IPS-15b (cell line): Measurements from ENCODE around the gene NFAT5.
"Not testable (repeated sequence)": the region's sequence is repeated elsewhere in the genome, so short reads cannot be mapped to it uniquely, and the experiment has no call there.

Experiments
- H3K27me3 ChIP-seq: one replicate; pipeline ENCODE4 v1.6.1; 2013; ENCODE audit warnings: low read length; ENCODE audit not compliant: control insufficient read depth, insufficient read depth
- H3K36me3 ChIP-seq: one replicate; pipeline ENCODE4 v1.6.1; 2013; ENCODE audit warnings: low read length; ENCODE audit not compliant: control insufficient read depth, insufficient read depth
- H3K4me1 ChIP-seq: one replicate; pipeline ENCODE4 v1.6.1; 2013; ENCODE audit warnings: mild to moderate bottlenecking, low read length; ENCODE audit not compliant: control insufficient read depth, insufficient read depth
- H3K4me3 ChIP-seq: one replicate; pipeline ENCODE4 v1.5.1; 2013; ENCODE audit warnings: low read depth, low read length
- H3K9ac ChIP-seq: one replicate; pipeline ENCODE4 v1.6.1; 2013; ENCODE audit warnings: low read depth, mild to moderate bottlenecking, low read length
- H3K9me3 ChIP-seq: one replicate; pipeline ENCODE4 v1.6.1; 2013; ENCODE audit warnings: mild to moderate bottlenecking, low read length; ENCODE audit not compliant: control insufficient read depth, insufficient read depth

NFAT5 gene

DNA sequence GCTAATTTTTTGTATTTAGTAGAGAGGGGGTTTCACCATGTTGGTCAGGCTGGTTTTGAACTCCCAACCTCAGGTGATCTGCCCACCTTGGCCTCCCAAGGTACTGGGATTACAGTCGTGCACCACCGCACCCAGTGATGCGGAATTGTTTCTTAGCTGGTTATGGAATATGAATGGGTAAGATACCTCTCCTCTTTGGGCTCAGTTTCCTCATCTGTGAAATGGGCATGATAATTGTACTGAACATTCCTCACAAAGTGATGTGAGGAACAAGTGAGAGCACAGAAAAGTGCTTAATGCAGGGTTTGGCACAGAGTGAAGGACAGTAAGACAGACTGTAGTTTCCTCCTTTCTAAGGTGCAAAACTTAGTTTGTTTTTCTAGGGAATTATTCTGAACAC is 31.0 kb upstream of the NFAT5 start:
- Histone ChIP-seq H3K9me3 (no peaks in the 10 kb centered on the region), H3K9ac (no peak overlapping the region), H3K36me3 (no peaks in the 10 kb centered on the region), H3K4me1 (peaks cover 8% of the 10 kb centered on the region), H3K27me3 (no peaks in the 10 kb centered on the region), H3K4me3 (no peak overlapping the region)

DNA sequence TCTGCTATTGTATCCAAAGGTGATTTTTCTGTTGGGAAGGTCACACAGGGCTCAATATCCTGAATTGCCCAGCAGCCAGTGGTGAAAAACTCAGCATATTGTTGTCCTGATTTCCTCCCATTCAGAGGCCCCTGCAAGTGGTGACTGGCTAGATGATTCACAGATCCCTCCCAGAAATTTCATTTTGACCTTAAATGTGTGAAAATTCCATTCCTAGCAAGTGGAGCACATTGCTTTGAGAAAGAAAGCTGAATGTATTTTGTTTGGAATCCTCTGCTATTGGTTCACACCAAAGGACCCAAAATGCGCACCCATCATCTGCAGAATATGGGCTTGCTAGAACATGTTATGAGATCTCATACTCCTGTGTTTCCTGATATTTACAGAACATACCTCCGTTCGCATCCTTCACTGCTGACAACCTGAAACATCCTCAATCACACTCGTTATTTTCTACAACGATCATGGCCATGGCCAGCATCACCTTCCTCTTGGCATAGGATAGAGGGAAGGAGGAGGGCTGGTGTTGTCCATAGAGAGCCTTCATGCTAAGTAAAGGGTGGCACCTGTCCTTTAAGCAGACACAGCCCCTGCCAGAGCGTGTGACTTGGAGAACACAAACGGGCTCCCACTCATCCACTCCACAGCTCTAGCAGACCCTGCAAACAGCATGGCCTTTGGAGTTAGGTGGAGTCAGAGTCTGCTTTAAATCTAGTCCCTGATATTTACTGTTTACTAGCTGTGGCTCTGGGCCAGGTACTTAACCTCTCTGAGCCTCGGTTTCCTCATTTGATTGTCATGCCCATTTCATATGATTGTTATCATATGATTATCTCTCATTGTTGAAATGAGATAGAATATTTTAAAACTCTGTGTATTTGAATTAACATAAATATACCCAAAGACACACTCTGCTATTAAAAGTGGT is 30.4 kb upstream of the NFAT5 start:
- H3K4me1 ChIP-seq: peaks cover 5% of the 10 kb centered on the region

DNA sequence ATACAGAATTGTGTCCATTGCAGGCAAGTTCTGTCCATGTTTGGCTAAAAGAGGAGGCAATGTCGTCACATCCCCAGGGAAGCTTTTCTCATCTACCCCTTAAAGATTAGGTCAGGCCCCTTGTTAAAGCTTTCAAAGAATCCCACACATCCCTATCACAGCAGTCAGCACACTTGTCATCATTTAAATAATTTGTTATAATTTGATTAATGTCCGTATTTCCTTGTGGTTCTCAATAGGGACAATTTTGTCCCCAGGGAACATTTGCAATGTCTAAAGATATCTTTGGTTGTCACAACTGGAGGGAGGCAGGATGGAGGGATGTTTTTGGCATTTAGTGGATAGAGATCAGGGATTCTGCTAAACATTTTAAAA is 28.1 kb upstream of the NFAT5 start:
- Histone ChIP-seq H3K9me3 (no peaks in the 10 kb centered on the region), H3K4me1 (peaks cover 2% of the 10 kb centered on the region), H3K4me3 (no peak overlapping the region), H3K9ac (no peak overlapping the region), H3K36me3 (no peaks in the 10 kb centered on the region), H3K27me3 (no peaks in the 10 kb centered on the region)

More for the DNA sequence above, 30.4 kb upstream of the NFAT5 start:
- Histone ChIP-seq H3K9ac (no peak overlapping the region), H3K9me3 (no peaks in the 10 kb centered on the region), H3K27me3 (no peaks in the 10 kb centered on the region), H3K36me3 (no peaks in the 10 kb centered on the region), H3K4me3 (no peak overlapping the region)

DNA sequence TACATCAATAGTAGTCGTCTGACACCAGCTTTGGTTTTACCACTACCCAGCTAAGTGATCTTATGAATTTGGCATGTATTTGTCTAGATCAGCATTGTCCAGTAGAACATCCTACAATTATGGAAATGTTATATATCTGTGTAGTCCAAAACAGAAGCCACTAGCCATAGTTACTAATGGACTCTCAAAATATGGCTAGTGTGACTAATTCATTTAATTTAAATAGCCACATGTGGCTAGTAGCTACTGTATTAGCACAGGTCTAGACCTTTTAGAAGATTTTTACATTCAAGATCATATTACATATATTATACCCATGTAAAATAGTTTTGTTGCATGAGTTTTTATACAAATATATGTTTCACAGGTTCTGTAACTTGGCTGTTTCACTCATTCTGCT is 27.0 kb upstream of the NFAT5 start:
- H3K9me3 ChIP-seq: no peaks in the 10 kb centered on the region
- no peaks in the 10 kb centered on the region for H3K36me3 ChIP-seq
- no peak overlapping the region for H3K4me3 ChIP-seq
- no peaks in the 10 kb centered on the region for H3K27me3 ChIP-seq
- H3K9ac ChIP-seq: no peak overlapping the region
- no peaks in the 10 kb centered on the region for H3K4me1 ChIP-seq

GRCh38 chr16:69542974-69543373 is 22.8 kb upstream of the NFAT5 start:
- Histone ChIP-seq H3K9ac (no peak overlapping the region), H3K27me3 (no peaks in the 10 kb centered on the region), H3K4me3 (no peak overlapping the region), H3K9me3 (no peaks in the 10 kb centered on the region), H3K36me3 (no peaks in the 10 kb centered on the region), H3K4me1 (no peaks in the 10 kb centered on the region)

DNA sequence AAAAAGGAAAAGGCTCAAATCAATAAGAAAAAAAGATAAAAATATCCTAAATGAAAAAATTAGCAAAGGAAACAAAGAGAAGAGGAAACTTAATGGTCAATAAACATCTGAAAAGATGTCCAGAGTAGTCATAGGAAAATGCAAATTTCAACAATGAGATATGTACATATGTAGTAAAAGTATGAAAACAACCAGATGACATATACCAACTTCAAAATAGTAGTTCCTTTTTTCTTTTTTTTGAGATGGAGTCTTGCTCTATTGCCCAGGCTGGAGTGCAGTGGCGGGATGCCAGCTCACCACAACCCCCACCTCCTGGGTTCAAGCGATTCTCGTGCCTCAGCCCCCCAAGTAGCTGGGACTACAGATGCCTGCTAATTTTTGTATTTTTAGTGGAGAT is 21.7 kb upstream of the NFAT5 start:
- H3K4me3 ChIP-seq: no peak overlapping the region
- no peaks in the 10 kb centered on the region for H3K27me3 ChIP-seq
- no peaks in the 10 kb centered on the region for H3K36me3 ChIP-seq
- no peaks in the 10 kb centered on the region for H3K9me3 ChIP-seq
- no peaks in the 10 kb centered on the region for H3K4me1 ChIP-seq
- no peak overlapping the region for H3K9ac ChIP-seq

DNA sequence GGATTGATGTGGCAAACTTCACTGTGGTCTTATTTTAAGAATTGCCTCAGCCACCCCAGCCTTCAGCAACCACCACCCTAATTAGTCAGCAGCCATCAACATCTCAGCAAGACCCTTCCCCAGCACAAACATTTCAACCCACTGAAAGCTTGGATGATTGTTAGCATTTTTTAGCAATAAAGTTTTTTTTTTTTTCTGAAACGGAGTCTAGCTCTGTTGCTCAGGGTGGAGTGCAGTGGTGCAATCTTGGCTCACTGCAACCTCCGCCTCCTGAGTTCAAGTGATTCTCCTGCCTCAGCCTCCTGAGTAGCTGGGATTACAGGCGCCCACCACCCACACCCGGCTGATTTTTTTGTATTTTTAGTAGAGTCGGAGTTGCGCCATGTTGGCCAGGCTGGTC is 19.1 kb upstream of the NFAT5 start:
- H3K9me3 ChIP-seq, H3K9ac ChIP-seq, H3K4me1 ChIP-seq, H3K36me3 ChIP-seq, H3K4me3 ChIP-seq, H3K27me3 ChIP-seq: not testable (repeated sequence)

- Histone ChIP-seq H3K9me3 (no peaks in the 10 kb centered on the region), H3K4me3 (no peak overlapping the region), H3K9ac (no peak overlapping the region), H3K4me1 (no peaks in the 10 kb centered on the region), H3K27me3 (no peaks in the 10 kb centered on the region), H3K36me3 (no peaks in the 10 kb centered on the region)
Measured at GRCh38 chr16:69553332-69553731, 12.4 kb upstream of the NFAT5 start.

DNA sequence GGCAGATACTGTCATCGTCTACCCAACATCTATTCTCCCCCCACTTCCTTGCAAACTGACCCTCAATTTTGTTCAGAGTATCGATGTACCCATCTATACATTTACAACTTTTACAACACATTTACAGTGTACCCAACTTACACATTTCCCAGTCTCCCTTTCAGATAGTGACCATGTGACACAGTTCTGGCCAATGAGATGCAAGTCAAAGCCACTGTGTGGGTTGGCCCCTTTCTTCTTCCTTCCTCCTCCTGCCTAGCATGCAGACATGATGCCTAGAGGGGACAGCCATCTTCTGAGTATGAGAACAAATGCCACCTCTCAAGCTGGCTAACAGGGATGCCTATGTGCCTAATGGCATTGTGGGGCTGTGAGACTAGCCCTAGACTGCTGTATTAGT is 11.3 kb upstream of the NFAT5 start:
- no peak overlapping the region for H3K9ac ChIP-seq
- no peaks in the 10 kb centered on the region for H3K9me3 ChIP-seq

GRCh38 chr16:69555437-69555836 is 10.3 kb upstream of the NFAT5 start:
- Histone ChIP-seq H3K9ac (no peak overlapping the region), H3K4me1 (no peaks in the 10 kb centered on the region), H3K9me3 (no peaks in the 10 kb centered on the region), H3K36me3 (no peaks in the 10 kb centered on the region), H3K27me3 (no peaks in the 10 kb centered on the region), H3K4me3 (no peak overlapping the region)

More for the DNA sequence above, 11.3 kb upstream of the NFAT5 start:
- Histone ChIP-seq H3K4me3 (no peak overlapping the region), H3K4me1 (no peaks in the 10 kb centered on the region), H3K36me3 (no peaks in the 10 kb centered on the region), H3K27me3 (no peaks in the 10 kb centered on the region)

- Histone ChIP-seq H3K27me3 (no peaks in the 10 kb centered on the region), H3K4me3 (no peak overlapping the region), H3K9ac (no peak overlapping the region), H3K36me3 (no peaks in the 10 kb centered on the region), H3K9me3 (no peaks in the 10 kb centered on the region), H3K4me1 (no peaks in the 10 kb centered on the region)
Measured at GRCh38 chr16:69555867-69556266, 9.9 kb upstream of the NFAT5 start.

- Histone ChIP-seq H3K36me3 (no peaks in the 10 kb centered on the region), H3K4me1 (peaks cover 6% of the 10 kb centered on the region), H3K27me3 (no peaks in the 10 kb centered on the region), H3K9me3 (no peaks in the 10 kb centered on the region), H3K9ac (no peak overlapping the region), H3K4me3 (no peak overlapping the region)
Measured at GRCh38 chr16:69559164-69559563, 6.6 kb upstream of the NFAT5 start.
